Measurements from ENCODE around the gene ROPN1L.
"Not testable (repeated sequence)": the region's sequence is repeated elsewhere in the genome, so short reads cannot be mapped to it uniquely, and the experiment has no call there.

Gene ROPN1L

GRCh38 chr5:10441083-10441991 is at the start of gene ROPN1L:
Gene ROPN1L, plus strand, starts transcription at chr5:10441879. Its CDS starts 289 bp downstream, at chr5:10442168.
- DNase-seq (ENCODE audit: low read depth, low spot score), result peak; percentile 96

- DNase-seq (ENCODE audit: low read depth, low spot score), result not testable (repeated sequence)
Measured at GRCh38 chr5:10392567-10393328, 48.9 kb upstream of the ROPN1L start.

GRCh38 chr5:10393491-10393890 is 48.2 kb upstream of the ROPN1L start:
- DNase-seq (ENCODE audit: low read depth, low spot score), result no peak

- DNase-seq (ENCODE audit: low read depth, low spot score), result no peak
Measured at GRCh38 chr5:10396552-10396951, 45.1 kb upstream of the ROPN1L start.

GRCh38 chr5:10399839-10400238 is 41.8 kb upstream of the ROPN1L start:
- DNase-seq (ENCODE audit: low read depth, low spot score), result no peak

GRCh38 chr5:10400411-10400810 is 41.3 kb upstream of the ROPN1L start:
- no peak for DNase-seq (ENCODE audit: low read depth, low spot score)

GRCh38 chr5:10400831-10401230 is 40.8 kb upstream of the ROPN1L start:
- DNase-seq (ENCODE audit: low read depth, low spot score), result no peak

- no peak for DNase-seq (ENCODE audit: low read depth, low spot score)
Measured at GRCh38 chr5:10401498-10401897, 40.2 kb upstream of the ROPN1L start.

- no peak for DNase-seq (ENCODE audit: low read depth, low spot score)
Measured at GRCh38 chr5:10403829-10404228, 37.9 kb upstream of the ROPN1L start.

GRCh38 chr5:10406651-10407050 is 35.0 kb upstream of the ROPN1L start:
- no peak for DNase-seq (ENCODE audit: low read depth, low spot score)

GRCh38 chr5:10409504-10409903 is 32.2 kb upstream of the ROPN1L start:
- DNase-seq (ENCODE audit: low read depth, low spot score), result no peak

GRCh38 chr5:10410662-10411061 is 31.0 kb upstream of the ROPN1L start:
- no peak for DNase-seq (ENCODE audit: low read depth, low spot score)

- DNase-seq (ENCODE audit: low read depth, low spot score), result no peak
Measured at GRCh38 chr5:10411336-10411735, 30.3 kb upstream of the ROPN1L start.

- no peak for DNase-seq (ENCODE audit: low read depth, low spot score)
Measured at GRCh38 chr5:10416868-10417267, 24.8 kb upstream of the ROPN1L start.

GRCh38 chr5:10418654-10419345 is 22.9 kb upstream of the ROPN1L start:
- DNase-seq (ENCODE audit: low read depth, low spot score), result no peak

- no peak for DNase-seq (ENCODE audit: low read depth, low spot score)
Measured at GRCh38 chr5:10420468-10420867, 21.2 kb upstream of the ROPN1L start.

GRCh38 chr5:10420932-10421331 is 20.7 kb upstream of the ROPN1L start:
- DNase-seq (ENCODE audit: low read depth, low spot score), result no peak

- no peak for DNase-seq (ENCODE audit: low read depth, low spot score)
Measured at GRCh38 chr5:10421896-10422691, 19.6 kb upstream of the ROPN1L start.

GRCh38 chr5:10423022-10423421 is 18.7 kb upstream of the ROPN1L start:
- DNase-seq (ENCODE audit: low read depth, low spot score), result no peak

GRCh38 chr5:10424124-10424731 is 17.5 kb upstream of the ROPN1L start:
- DNase-seq (ENCODE audit: low read depth, low spot score), result peak; percentile 46

GRCh38 chr5:10427201-10427600 is 14.5 kb upstream of the ROPN1L start:
- no peak for DNase-seq (ENCODE audit: low read depth, low spot score)

Data from ELF-1 (cell line).